A549 (cell line): ENCODE measurements around the gene PSMC6.

ENCODE experiments used
- BCL3 ChIP-seq: fragments of >200 bp; sonication (Bioruptor Twin); formaldehyde crosslinking; IDR thresholded peaks from 3 replicates; pipeline ENCODE4 v1.6.1; 2016
- NFE2L2 ChIP-seq: fragments of 150-350 bp; conservative IDR thresholded peaks from 2 replicates; pipeline ENCODE4 v1.6.1; 2014; ENCODE audit warnings: low read length
- SREBF2 ChIP-seq: fragments of 450-650 bp; IDR thresholded peaks from 2 replicates; pipeline ENCODE4 v1.6.1; 2014; ENCODE audit warnings: mild to moderate bottlenecking, moderate library complexity
- TF ChIP-seq, protein P1 (sequence below): fragments of >200 bp; sonication (Bioruptor Twin); formaldehyde crosslinking; IDR thresholded peaks from 3 replicates; pipeline ENCODE4 v1.5.1; 2016

GRCh38 chr14:52716155-52716554, 9.2 kb downstream of the PSMC6 start:
- no peak for TF ChIP-seq NFE2L2
- TF ChIP-seq, protein P1, sequence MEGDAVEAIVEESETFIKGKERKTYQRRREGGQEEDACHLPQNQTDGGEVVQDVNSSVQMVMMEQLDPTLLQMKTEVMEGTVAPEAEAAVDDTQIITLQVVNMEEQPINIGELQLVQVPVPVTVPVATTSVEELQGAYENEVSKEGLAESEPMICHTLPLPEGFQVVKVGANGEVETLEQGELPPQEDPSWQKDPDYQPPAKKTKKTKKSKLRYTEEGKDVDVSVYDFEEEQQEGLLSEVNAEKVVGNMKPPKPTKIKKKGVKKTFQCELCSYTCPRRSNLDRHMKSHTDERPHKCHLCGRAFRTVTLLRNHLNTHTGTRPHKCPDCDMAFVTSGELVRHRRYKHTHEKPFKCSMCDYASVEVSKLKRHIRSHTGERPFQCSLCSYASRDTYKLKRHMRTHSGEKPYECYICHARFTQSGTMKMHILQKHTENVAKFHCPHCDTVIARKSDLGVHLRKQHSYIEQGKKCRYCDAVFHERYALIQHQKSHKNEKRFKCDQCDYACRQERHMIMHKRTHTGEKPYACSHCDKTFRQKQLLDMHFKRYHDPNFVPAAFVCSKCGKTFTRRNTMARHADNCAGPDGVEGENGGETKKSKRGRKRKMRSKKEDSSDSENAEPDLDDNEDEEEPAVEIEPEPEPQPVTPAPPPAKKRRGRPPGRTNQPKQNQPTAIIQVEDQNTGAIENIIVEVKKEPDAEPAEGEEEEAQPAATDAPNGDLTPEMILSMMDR, result no peak
- no peak for TF ChIP-seq SREBF2
- no peak for TF ChIP-seq BCL3
